KMS-11 (cell line): Measurements from ENCODE around the gene PPP1R2.

Experiments used
- H2AFZ ChIP-seq: fragments of 200-600 bp; sonication (generic); 2 replicates; pipeline ENCODE4 v1.6.1; 2016; ENCODE audit warnings: antibody characterized with exemption, mixed run types, low read depth
- H3K27ac ChIP-seq: fragments of 200-600 bp; sonication (generic); 2 replicates; pipeline ENCODE4 v1.6.1; 2016; ENCODE audit warnings: mild to moderate bottlenecking, mixed run types
- H3K27me3 ChIP-seq: fragments of 200-600 bp; sonication (generic); 2 replicates; pipeline ENCODE4 v1.6.1; 2017; ENCODE audit warnings: mild to moderate bottlenecking, low read depth, mixed run types, moderate library complexity; ENCODE audit not compliant: insufficient read depth
- H3K36me3 ChIP-seq: fragments of 200-600 bp; sonication (generic); 2 replicates; pipeline ENCODE4 v1.6.1; 2017; ENCODE audit warnings: mild to moderate bottlenecking, mixed run types; ENCODE audit not compliant: insufficient read depth
- H3K4me1 ChIP-seq: fragments of 200-600 bp; sonication (generic); 2 replicates; pipeline ENCODE4 v1.6.1; 2016; ENCODE audit warnings: mild to moderate bottlenecking, low read depth, mixed run types; ENCODE audit not compliant: poor library complexity, severe bottlenecking
- H3K4me2 ChIP-seq: fragments of 200-600 bp; sonication (generic); 2 replicates; pipeline ENCODE4 v1.7.0; 2016; ENCODE audit warnings: mild to moderate bottlenecking, mixed run types
- H3K4me3 ChIP-seq: fragments of 200-600 bp; sonication (generic); IDR thresholded peaks from 2 replicates; pipeline ENCODE4 v1.6.1; 2017; ENCODE audit warnings: low read depth, low read length, mixed read lengths; ENCODE audit not compliant: insufficient read depth
- H3K79me2 ChIP-seq: fragments of 200-600 bp; sonication (generic); 2 replicates; pipeline ENCODE4 v1.6.1; 2016; ENCODE audit warnings: low read depth, mixed run types; ENCODE audit not compliant: insufficient read depth
- H3K9ac ChIP-seq: fragments of 200-600 bp; sonication (generic); 2 replicates; pipeline ENCODE4 v1.6.1; 2016; ENCODE audit warnings: mild to moderate bottlenecking, mixed run types
- H4K20me1 ChIP-seq: fragments of 200-600 bp; sonication (generic); 2 replicates; pipeline ENCODE4 v1.6.1; 2016; ENCODE audit warnings: mild to moderate bottlenecking, mixed run types; ENCODE audit not compliant: insufficient read depth
- TF ChIP-seq, protein P1 (sequence below): fragments of 200-600 bp; sonication (generic); conservative IDR thresholded peaks from 2 replicates; pipeline ENCODE4 v1.6.1; 2017; ENCODE audit warnings: low read depth, mild to moderate bottlenecking, antibody characterized with exemption, low read length, moderate library complexity, mixed read lengths

PPP1R2 gene

GRCh38 chr3:195535293-195535692, 7.8 kb downstream of the PPP1R2 start:
- Histone ChIP-seq H3K9ac (no peak overlapping the region), H3K27me3 (no peaks in the 10 kb centered on the region), H2AFZ (no peak overlapping the region), H4K20me1 (peaks cover 2% of the 10 kb centered on the region), H3K27ac (no peak overlapping the region), H3K4me2 (peak overlapping the region; percentile 0; the same call in 1 of the 2 replicates), H3K79me2 (peaks cover 100% of the 10 kb centered on the region), H3K4me1 (peaks cover 95% of the 10 kb centered on the region), H3K36me3 (no peaks in the 10 kb centered on the region), H3K4me3 (no peak overlapping the region)
- TF ChIP-seq, protein P1, sequence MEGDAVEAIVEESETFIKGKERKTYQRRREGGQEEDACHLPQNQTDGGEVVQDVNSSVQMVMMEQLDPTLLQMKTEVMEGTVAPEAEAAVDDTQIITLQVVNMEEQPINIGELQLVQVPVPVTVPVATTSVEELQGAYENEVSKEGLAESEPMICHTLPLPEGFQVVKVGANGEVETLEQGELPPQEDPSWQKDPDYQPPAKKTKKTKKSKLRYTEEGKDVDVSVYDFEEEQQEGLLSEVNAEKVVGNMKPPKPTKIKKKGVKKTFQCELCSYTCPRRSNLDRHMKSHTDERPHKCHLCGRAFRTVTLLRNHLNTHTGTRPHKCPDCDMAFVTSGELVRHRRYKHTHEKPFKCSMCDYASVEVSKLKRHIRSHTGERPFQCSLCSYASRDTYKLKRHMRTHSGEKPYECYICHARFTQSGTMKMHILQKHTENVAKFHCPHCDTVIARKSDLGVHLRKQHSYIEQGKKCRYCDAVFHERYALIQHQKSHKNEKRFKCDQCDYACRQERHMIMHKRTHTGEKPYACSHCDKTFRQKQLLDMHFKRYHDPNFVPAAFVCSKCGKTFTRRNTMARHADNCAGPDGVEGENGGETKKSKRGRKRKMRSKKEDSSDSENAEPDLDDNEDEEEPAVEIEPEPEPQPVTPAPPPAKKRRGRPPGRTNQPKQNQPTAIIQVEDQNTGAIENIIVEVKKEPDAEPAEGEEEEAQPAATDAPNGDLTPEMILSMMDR = no peak

- H3K4me2 ChIP-seq = peak overlapping the region; percentile 52
- peak overlapping the region; percentile 0; the same call in 1 of the 2 replicates for H3K27ac ChIP-seq
- no peaks in the 10 kb centered on the region for H3K27me3 ChIP-seq
- peaks cover 75% of the 10 kb centered on the region for H3K4me1 ChIP-seq
- H2AFZ ChIP-seq = no peak overlapping the region
- H3K79me2 ChIP-seq = peaks cover 96% of the 10 kb centered on the region
- no peaks in the 10 kb centered on the region for H3K36me3 ChIP-seq
- H4K20me1 ChIP-seq = peaks cover 6% of the 10 kb centered on the region
- TF ChIP-seq, protein P1 = no peak
- H3K4me3 ChIP-seq = peak overlapping the region; percentile 58
- H3K9ac ChIP-seq = no peak overlapping the region
Measured at GRCh38 chr3:195532834-195533233, 10.3 kb downstream of the PPP1R2 start.

DNA sequence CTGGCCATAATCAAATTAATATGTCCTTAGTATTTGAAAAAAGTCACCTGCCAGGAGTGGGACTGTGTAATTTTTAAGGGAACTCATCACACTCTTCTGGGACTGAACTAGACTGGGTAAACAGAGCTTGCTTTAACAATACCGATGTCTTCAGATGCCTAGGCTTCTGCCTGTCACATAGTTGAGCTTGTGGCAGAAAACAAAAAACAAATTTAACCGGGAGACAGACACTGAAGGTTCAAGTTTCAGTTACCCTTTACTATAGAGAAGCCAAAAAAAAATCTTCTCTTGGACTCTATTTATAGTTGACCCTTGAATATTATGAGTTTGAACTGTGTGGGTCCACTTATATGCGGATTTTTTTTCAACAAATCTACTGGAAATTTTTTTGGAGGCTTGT, 10.8 kb downstream of the PPP1R2 start:
- TF ChIP-seq, protein P1 = no peak
- Histone ChIP-seq H3K4me2 (peak overlapping the region; percentile 52), H3K36me3 (no peaks in the 10 kb centered on the region), H3K27ac (peak overlapping the region; percentile 0; the same call in 1 of the 2 replicates), H4K20me1 (peaks cover 4% of the 10 kb centered on the region; the same call in 1 of the 2 replicates), H3K79me2 (peaks cover 92% of the 10 kb centered on the region), H3K4me3 (peak overlapping the region; percentile 58), H3K4me1 (peaks cover 70% of the 10 kb centered on the region), H3K27me3 (no peaks in the 10 kb centered on the region), H2AFZ (no peak overlapping the region), H3K9ac (no peak overlapping the region)

DNA sequence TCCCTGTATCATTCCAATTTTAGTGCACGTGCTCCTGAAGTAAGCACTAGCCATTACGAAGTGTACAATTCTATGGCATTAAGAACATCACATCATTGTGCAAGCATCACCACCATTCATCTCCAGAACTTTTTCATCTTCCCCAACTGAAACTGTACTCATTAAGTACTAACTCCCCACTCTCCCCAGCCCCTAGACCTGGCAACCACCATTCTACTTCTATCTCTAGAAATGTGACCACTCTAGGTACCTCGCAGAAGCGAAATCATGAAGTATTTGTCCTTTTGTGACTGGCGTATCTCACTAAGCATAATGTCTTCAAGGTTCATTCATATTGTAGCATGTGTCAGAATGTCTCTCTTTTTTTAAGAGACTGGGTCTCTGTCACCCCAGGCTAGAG, 11.4 kb downstream of the PPP1R2 start:
- Histone ChIP-seq H3K27ac (no peak overlapping the region), H4K20me1 (peaks cover 4% of the 10 kb centered on the region; the same call in 1 of the 2 replicates), H3K4me3 (no peak overlapping the region), H3K27me3 (no peaks in the 10 kb centered on the region), H2AFZ (no peak overlapping the region), H3K9ac (no peak overlapping the region), H3K4me2 (peak overlapping the region; percentile 52; the same call in 1 of the 2 replicates), H3K36me3 (no peaks in the 10 kb centered on the region), H3K4me1 (peaks cover 63% of the 10 kb centered on the region), H3K79me2 (peaks cover 85% of the 10 kb centered on the region)
- TF ChIP-seq, protein P1 = no peak
